Glutamatergic neuron (in vitro differentiated cells): ENCODE measurements around the gene TPO. TPM values are rescaled to one million over a fixed set of nuclear protein-coding genes. Genes with fewer than 3 reads are reported as not detected.
A peak's percentile ranks its signal among the peaks of the same experiment; 100 is the strongest.

Experiments used
- DNase-seq: peaks from one replicate; pipeline ENCODE4 v3.0.0; 2022
- H3K27ac Mint-ChIP-seq: one replicate; pipeline ENCODE4 v1.8.0; 2020; ENCODE audit warnings: mild to moderate bottlenecking, mixed read lengths, inconsistent platforms; ENCODE audit not compliant: unreplicated experiment
- H3K27me3 Mint-ChIP-seq: one replicate; pipeline ENCODE4 v1.8.0; 2020; ENCODE audit warnings: mild to moderate bottlenecking, moderate library complexity, mixed read lengths, inconsistent platforms; ENCODE audit not compliant: unreplicated experiment
- H3K36me3 Mint-ChIP-seq: one replicate; pipeline ENCODE4 v1.8.0; 2020; ENCODE audit warnings: mild to moderate bottlenecking, mixed read lengths, inconsistent platforms; ENCODE audit not compliant: unreplicated experiment
- H3K4me1 Mint-ChIP-seq: one replicate; pipeline ENCODE4 v1.8.0; 2020; ENCODE audit warnings: mild to moderate bottlenecking, low read depth, mixed read lengths, inconsistent platforms; ENCODE audit not compliant: unreplicated experiment
- H3K4me3 Mint-ChIP-seq: one replicate; pipeline ENCODE4 v1.8.0; 2020; ENCODE audit warnings: mild to moderate bottlenecking, mixed read lengths, inconsistent platforms; ENCODE audit not compliant: unreplicated experiment
- H3K9me3 Mint-ChIP-seq: one replicate; pipeline ENCODE4 v1.8.0; 2020; ENCODE audit warnings: mild to moderate bottlenecking, moderate library complexity, mixed read lengths, inconsistent platforms; ENCODE audit not compliant: unreplicated experiment
- total RNA-seq: library from RNA; stranded (reverse); fragmentation: NEBNext Ultra II Directional; extraction: Animal tissue kit (Norgen Biotek cat#: 25700); gene quantifications from one replicate; pipeline ENCODE4 v1.2.1, GENCODE V29; 2021; ENCODE audit not compliant: unreplicated experiment
- TF ChIP-seq, protein P1 (sequence below): fragments of 200-600 bp; sonication (generic); IDR thresholded peaks from one replicate; pipeline ENCODE4 v1.5.0; 2021; ENCODE audit not compliant: partially characterized antibody, unreplicated experiment

The TPO gene
- total RNA-seq, 1 donor from 2014 or later = not detected

DNA sequence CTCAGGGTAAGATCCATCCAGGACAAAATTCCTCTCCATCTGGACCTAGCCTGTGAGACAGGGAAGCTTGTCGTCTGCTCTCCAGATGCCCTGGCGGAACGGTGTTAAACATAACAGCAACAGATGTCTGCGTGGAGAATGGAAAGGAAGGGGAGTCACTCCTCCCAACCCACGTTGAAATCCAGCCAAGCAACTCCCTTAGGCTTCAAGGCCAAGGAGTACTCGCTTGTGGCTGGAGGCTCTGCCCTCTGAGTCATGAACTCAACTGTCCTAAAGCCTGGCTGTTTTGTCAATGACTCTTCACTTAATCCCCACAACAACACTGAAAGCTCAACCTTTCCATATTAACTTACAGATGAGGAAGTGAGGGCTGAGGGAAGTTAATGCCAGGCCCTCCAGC, 42.2 kb downstream of the TPO start:
- peak overlapping the region; percentile 9 for H3K27ac Mint-ChIP-seq
- no peaks in the 10 kb centered on the region for H3K36me3 Mint-ChIP-seq
- no peaks in the 10 kb centered on the region for H3K27me3 Mint-ChIP-seq
- peaks cover 3% of the 10 kb centered on the region for H3K9me3 Mint-ChIP-seq
- no peak overlapping the region for H3K4me3 Mint-ChIP-seq
- no peak for DNase-seq
- TF ChIP-seq, protein P1, sequence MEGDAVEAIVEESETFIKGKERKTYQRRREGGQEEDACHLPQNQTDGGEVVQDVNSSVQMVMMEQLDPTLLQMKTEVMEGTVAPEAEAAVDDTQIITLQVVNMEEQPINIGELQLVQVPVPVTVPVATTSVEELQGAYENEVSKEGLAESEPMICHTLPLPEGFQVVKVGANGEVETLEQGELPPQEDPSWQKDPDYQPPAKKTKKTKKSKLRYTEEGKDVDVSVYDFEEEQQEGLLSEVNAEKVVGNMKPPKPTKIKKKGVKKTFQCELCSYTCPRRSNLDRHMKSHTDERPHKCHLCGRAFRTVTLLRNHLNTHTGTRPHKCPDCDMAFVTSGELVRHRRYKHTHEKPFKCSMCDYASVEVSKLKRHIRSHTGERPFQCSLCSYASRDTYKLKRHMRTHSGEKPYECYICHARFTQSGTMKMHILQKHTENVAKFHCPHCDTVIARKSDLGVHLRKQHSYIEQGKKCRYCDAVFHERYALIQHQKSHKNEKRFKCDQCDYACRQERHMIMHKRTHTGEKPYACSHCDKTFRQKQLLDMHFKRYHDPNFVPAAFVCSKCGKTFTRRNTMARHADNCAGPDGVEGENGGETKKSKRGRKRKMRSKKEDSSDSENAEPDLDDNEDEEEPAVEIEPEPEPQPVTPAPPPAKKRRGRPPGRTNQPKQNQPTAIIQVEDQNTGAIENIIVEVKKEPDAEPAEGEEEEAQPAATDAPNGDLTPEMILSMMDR = no peak
- peaks cover 10% of the 10 kb centered on the region for H3K4me1 Mint-ChIP-seq

DNA sequence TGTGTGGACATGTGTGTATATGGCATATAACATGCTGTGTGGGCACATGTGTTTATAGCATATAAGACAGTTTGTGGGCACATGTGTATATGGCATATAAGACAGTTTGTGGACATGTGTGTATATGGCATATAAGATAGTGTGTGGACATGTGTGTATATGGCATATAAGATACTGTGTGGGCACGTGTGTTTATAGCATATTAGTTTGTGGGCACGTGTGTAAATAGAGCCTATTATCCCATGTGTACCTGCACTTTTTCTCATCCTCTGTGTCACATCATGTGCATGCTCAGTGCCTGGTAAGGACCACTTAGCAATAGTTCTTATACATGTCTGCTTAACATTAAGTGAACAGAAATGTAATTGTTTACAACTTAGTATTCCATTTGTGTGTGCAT, 45.2 kb downstream of the TPO start:
- no peaks in the 10 kb centered on the region for H3K27me3 Mint-ChIP-seq
- H3K9me3 Mint-ChIP-seq = peaks cover 3% of the 10 kb centered on the region
- no peak for DNase-seq
- H3K4me3 Mint-ChIP-seq = no peak overlapping the region
- no peaks in the 10 kb centered on the region for H3K36me3 Mint-ChIP-seq
- peaks cover 16% of the 10 kb centered on the region for H3K4me1 Mint-ChIP-seq
- H3K27ac Mint-ChIP-seq = no peak overlapping the region
- TF ChIP-seq, protein P1 = no peak

DNA sequence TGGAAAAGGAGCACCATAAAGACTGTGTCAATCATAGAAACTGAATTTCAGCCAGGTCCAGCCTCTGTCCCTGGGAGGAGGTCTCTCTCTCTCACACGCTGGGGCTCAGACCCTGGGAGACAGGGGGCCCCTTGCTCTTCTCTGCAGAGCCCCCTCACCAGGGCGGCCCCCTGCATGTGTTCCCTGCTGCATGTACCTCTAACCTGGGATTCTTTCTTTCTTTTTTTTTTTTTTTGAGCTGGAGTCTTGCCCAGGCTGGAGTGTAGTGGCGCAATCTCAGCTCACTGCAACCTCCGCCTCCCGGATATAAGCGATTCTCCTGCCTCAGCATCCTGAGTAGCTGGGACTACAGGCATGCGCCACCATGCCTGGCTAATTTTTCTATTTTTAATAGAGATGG, 46.5 kb downstream of the TPO start:
- Mint-ChIP-seq H3K36me3 (no peaks in the 10 kb centered on the region), H3K4me1 (peaks cover 16% of the 10 kb centered on the region), H3K4me3 (no peak overlapping the region), H3K9me3 (peaks cover 3% of the 10 kb centered on the region), H3K27me3 (no peaks in the 10 kb centered on the region), H3K27ac (peak overlapping the region; percentile 45)
- no peak for DNase-seq
- TF ChIP-seq, protein P1 = no peak

DNA sequence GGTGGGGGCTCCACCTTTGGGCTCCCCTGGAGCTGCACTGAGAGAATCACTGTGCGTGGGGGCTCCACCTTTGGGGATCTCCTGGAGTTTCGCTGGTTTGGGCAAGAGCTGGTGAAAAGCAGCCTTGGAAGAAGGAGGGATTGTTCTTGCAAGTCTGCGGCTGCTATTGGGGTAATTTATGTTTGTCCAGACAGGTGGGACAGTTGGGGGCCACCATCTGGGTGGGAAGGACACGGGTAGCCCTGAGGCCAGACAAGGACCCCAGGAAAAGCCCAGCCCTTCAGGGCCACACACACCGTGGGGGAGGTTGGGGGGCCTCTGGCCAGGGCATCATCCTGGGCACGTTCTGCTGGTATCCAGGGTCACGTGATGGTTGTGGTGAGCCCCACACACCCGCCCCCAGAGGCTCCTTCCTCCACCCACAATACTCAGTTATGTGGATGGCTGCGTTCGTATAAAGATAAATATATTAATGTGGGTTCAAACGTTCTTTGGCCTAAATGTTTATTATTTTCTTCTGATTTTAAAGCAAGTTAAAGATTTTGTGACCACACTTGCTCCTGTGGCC, 47.7 kb downstream of the TPO start:
- H3K36me3 Mint-ChIP-seq = no peaks in the 10 kb centered on the region
- no peak for DNase-seq
- H3K27me3 Mint-ChIP-seq = no peaks in the 10 kb centered on the region
- H3K9me3 Mint-ChIP-seq = peaks cover 3% of the 10 kb centered on the region
- peaks cover 14% of the 10 kb centered on the region for H3K4me1 Mint-ChIP-seq
- H3K27ac Mint-ChIP-seq = no peak overlapping the region
- no peak overlapping the region for H3K4me3 Mint-ChIP-seq
- TF ChIP-seq, protein P1 = no peak

DNA sequence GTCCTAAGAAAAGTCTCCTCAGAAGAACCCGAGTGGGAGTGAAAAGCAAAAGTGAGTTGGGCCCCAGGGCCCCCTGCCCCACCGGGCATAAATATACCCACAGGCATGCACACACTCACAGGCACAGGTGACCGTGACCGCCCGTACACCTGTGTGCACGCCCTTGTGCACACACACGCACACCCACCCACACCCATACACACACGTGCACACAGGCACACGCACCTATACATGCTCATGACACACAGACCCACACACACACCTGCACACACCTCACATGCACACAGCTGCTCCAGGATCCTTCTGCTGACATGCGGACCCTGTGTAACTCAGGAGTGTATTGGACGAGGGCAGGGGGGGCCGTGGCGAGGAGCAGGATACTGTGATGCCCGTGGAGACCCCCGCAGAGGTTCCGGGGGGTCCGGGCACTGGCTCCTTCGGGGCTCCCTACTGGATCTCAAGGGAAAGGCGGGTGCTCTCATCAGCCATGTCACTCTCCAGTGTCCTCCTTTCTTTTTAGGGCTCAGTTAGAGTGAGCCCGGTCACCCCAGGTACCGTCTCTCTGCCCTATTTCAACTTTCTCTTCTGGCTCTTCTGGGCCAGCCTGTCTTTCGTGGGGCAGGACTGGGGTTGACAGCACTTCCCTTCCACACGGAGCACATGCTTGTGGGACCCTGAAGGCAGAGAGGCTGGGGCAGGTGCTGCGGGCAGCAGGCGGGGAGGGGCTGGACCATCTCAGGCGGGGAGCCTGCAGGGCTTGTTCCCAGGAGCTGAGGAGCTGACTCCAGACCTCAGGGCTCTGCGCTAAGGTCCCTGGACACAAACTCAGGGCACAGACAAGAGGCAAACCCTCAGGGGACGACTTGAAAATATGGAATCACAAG, 48.5 kb downstream of the TPO start:
- TF ChIP-seq, protein P1 = no peak
- no peaks in the 10 kb centered on the region for H3K36me3 Mint-ChIP-seq
- peaks cover 13% of the 10 kb centered on the region for H3K4me1 Mint-ChIP-seq
- H3K27ac Mint-ChIP-seq = peak overlapping the region; percentile 55
- H3K4me3 Mint-ChIP-seq = no peak overlapping the region
- H3K9me3 Mint-ChIP-seq = peaks cover 3% of the 10 kb centered on the region
- H3K27me3 Mint-ChIP-seq = no peaks in the 10 kb centered on the region
- DNase-seq = no peak
